K562 (cell line): ENCODE results near the gene RPL27. TPM values are rescaled to one million over a fixed set of nuclear protein-coding genes. Genes with fewer than 3 reads are reported as not detected.
A peak's percentile ranks its signal among the peaks of the same experiment; 100 is the strongest.

Source experiments
- ARNT ChIP-seq, 2 experiments: fragments of 450-650 bp; IDR thresholded peaks; 2 replicates each; pipeline ENCODE4 v1.6.1; 2016; ENCODE audit warnings: mild to moderate bottlenecking in 1 of 2
- BRF2 ChIP-seq: IDR thresholded peaks from 3 replicates; pipeline ENCODE4 v1.6.1; 2011; ENCODE audit warnings: borderline replicate concordance, mild to moderate bottlenecking; ENCODE audit not compliant: insufficient read length, insufficient read depth
- EP400 ChIP-seq: fragments of 450-650 bp; IDR thresholded peaks from 2 replicates; pipeline ENCODE4 v1.6.1; 2017; ENCODE audit warnings: antibody characterized with exemption, mild to moderate bottlenecking, moderate library complexity
- FOXP1 ChIP-seq: sonication (generic); formaldehyde crosslinking; IDR thresholded peaks from 2 replicates; pipeline ENCODE4 v1.8.0; 2022; ENCODE audit warnings: mild to moderate bottlenecking, missing genetic modification reagents
- HBP1 ChIP-seq: fragments of 450-650 bp; formaldehyde crosslinking; IDR thresholded peaks from 2 replicates; pipeline ENCODE4 v1.4.0; 2022; ENCODE audit warnings: missing genetic modification characterization
- MXI1 ChIP-seq: IDR thresholded peaks from 2 replicates; pipeline ENCODE4 v1.6.1; 2011; ENCODE audit warnings: low read depth, mild to moderate bottlenecking, improper control_type of control experiment, low read length
- MYBL2 ChIP-seq, 2 experiments: fragments of 450-650 bp in 1 of 2; sonication (generic) in 1 of 2; formaldehyde crosslinking in 1 of 2; IDR thresholded peaks; 2 replicates each; pipeline versions ENCODE4 v1.6.1 to v1.8.1; 2017 to 2022; ENCODE audit warnings: borderline replicate concordance in 1 of 2, inconsistent platforms in 1 of 2, low read depth in 1 of 2, mild to moderate bottlenecking in 1 of 2, missing genetic modification reagents in 1 of 2, moderate library complexity in 1 of 2
- RAD51 ChIP-seq: fragments of 450-650 bp; IDR thresholded peaks from 2 replicates; pipeline ENCODE4 v1.7.1; 2016; ENCODE audit warnings: low read depth, mild to moderate bottlenecking, borderline replicate concordance
- SIN3A ChIP-seq, 2 experiments: fragments of 150-350 bp in 1 of 2; IDR thresholded peaks; 2 replicates each; pipeline ENCODE4 v1.6.1; 2011 to 2016; ENCODE audit warnings: borderline replicate concordance in 2 of 2, low read depth in 2 of 2, low read length in 2 of 2, mild to moderate bottlenecking in 2 of 2, moderate library complexity in 2 of 2; ENCODE audit not compliant: control insufficient read depth in 1 of 2
- SPI1 ChIP-seq: IDR thresholded peaks from 2 replicates; pipeline ENCODE4 v1.6.1; 2011; ENCODE audit warnings: low read depth, low read length, control low read depth, borderline replicate concordance
- TAF9B ChIP-seq: fragments of 450-650 bp; IDR thresholded peaks from 2 replicates; pipeline ENCODE4 v1.6.1; 2018; ENCODE audit warnings: mild to moderate bottlenecking; ENCODE audit not compliant: partially characterized antibody
- TARDBP ChIP-seq: fragments of 450-650 bp; IDR thresholded peaks from 2 replicates; pipeline ENCODE4 v1.6.1; 2016
- TCF7L2 ChIP-seq: fragments of 150-350 bp; IDR thresholded peaks from 2 replicates; pipeline ENCODE4 v1.6.1; 2016; ENCODE audit warnings: low read depth, mild to moderate bottlenecking, low read length, moderate library complexity
- USF2 ChIP-seq: sonication (generic); formaldehyde crosslinking; IDR thresholded peaks from 2 replicates; pipeline ENCODE4 v1.5.0; 2020; ENCODE audit warnings: missing genetic modification reagents
- ZBTB7A ChIP-seq: IDR thresholded peaks from 2 replicates; pipeline ENCODE4 v1.6.1; 2011; ENCODE audit warnings: low read depth, mild to moderate bottlenecking, low read length, moderate library complexity, borderline replicate concordance; ENCODE audit not compliant: control insufficient read depth
- ZKSCAN8 ChIP-seq: fragments of 200-800 bp; sonication (Bioruptor generic); IDR thresholded peaks from 2 replicates; pipeline ENCODE4 v1.6.1; 2016; ENCODE audit warnings: missing genetic modification characterization, missing compliant biosample characterization
- ZNF592 ChIP-seq: fragments of 450-650 bp; IDR thresholded peaks from 2 replicates; pipeline ENCODE4 v1.6.1; 2017; ENCODE audit warnings: antibody characterized with exemption, mild to moderate bottlenecking
- ZNF780A ChIP-seq: fragments of 250-450 bp; sonication (Bioruptor Pico); IDR thresholded peaks from 2 replicates; pipeline ENCODE4 v1.5.0; 2021; ENCODE audit warnings: mild to moderate bottlenecking
- polyA plus RNA-seq, 8 experiments: library from polyadenylated mRNA; depleted of rRNA in 4 of 8; stranded (reverse) in 5 of 8; unstranded in 3 of 8; fragments of >200 nt; fragmentation: Nextera tagmentation in 2 of 8; fragmentation: Illumina TruSeq in 1 of 8; extraction: Ambion mirVana in 2 of 8; extraction: Trizol in 1 of 8; gene quantifications; 2 replicates each; pipeline versions ENCODE4 v1.2.1 to v1.2.3, GENCODE V29; 2011 to 2014; ENCODE audit warnings: inconsistent platforms in 1 of 8, missing spikeins in 1 of 8
- total RNA-seq, 7 experiments: library from RNA; depleted of rRNA in 6 of 7; stranded (reverse); fragments of >200 nt in 6 of 7; fragmentation: Illumina TruSeq in 2 of 7; extraction: Trizol in 2 of 7; gene quantifications; 2 replicates each; pipeline versions ENCODE4 v1.2.1 to v1.2.3, GENCODE V29; 2011 to 2021; ENCODE audit warnings: low replicate concordance in 1 of 7

RPL27 gene
- total and polyA plus RNA-seq, 9 of the 15 experiments (the other 6 are each of a cell fraction or from before 2014, with no cell fraction given) = 1,539 to 6,155 (median 3,710) TPM

GRCh38 chr17:43006639-43007551 lies 8.7 kb downstream of the RPL27 start, which contains the start of gene IFI35 (continued):
- 0 out of 2 replicates have a peak, but pooled peaks have one; percentile 35 for TF ChIP-seq TARDBP
- no peak for TF ChIP-seq USF2 (CRISPR knock-in tag)
- no peak for TF ChIP-seq MYBL2 (IDR thresholded peaks at IDR 0.05; ENCODE audit: low read depth)
- TF ChIP-seq MYBL2 (CRISPR knock-in tag; IDR thresholded peaks at IDR 0.05; ENCODE audit: borderline replicate concordance) = no peak
- TF ChIP-seq ZNF592 = 0 out of 2 replicates have a peak, but pooled peaks have one; percentile 26
- no peak for TF ChIP-seq ZNF780A (CRISPR knock-in tag)
- peak; percentile 66; the same call in 1 of the 2 replicates for TF ChIP-seq ZBTB7A
- TF ChIP-seq HBP1 (CRISPR knock-in tag) = no peak
- peak; percentile 48 to 72; a peak in 2 of 4 replicates for TF ChIP-seq SIN3A (IDR thresholded peaks at IDR 0.05; ENCODE audit: borderline replicate concordance in 2 of 2, control insufficient read depth in 1 of 2, low read depth in 2 of 2, low read length in 2 of 2)
- TF ChIP-seq BRF2 = no peak
- no peak for TF ChIP-seq FOXP1 (CRISPR knock-in tag)
- no peak for TF ChIP-seq RAD51
- no peak for TF ChIP-seq SPI1
- TF ChIP-seq ARNT (IDR thresholded peaks at IDR 0.05) = 0 out of 4 replicates have a peak, but pooled peaks of 1 of the 2 experiments have one; percentile 16
- TF ChIP-seq TCF7L2 = no peak
- TF ChIP-seq TAF9B = peak; percentile 36
- peak; percentile 34; the same call in 1 of the 2 replicates for TF ChIP-seq EP400
- TF ChIP-seq ZKSCAN8 (CRISPR knock-in tag) = no peak
- peak; percentile 82; the same call in 1 of the 2 replicates for TF ChIP-seq MXI1
